LNCaP clone FGC (cell line): ENCODE results near the gene BZW2.

Experiments used
- DNase-seq: peaks from one replicate; pipeline ENCODE4 v3.0.0-alpha.2; 2011; ENCODE audit warnings: low read depth
- H3K4me3 ChIP-seq: 2 replicates; pipeline ENCODE4 v1.5.1; 2011; ENCODE audit warnings: mild to moderate bottlenecking, low read depth, low read length, control low read depth
- CTCF ChIP-seq: IDR thresholded peaks from 2 replicates; pipeline ENCODE4 v1.5.1; 2012; ENCODE audit warnings: mild to moderate bottlenecking; ENCODE audit not compliant: control insufficient read depth, insufficient read depth; ENCODE audit errors: extremely low read depth

The BZW2 gene

GRCh38 chr7:16728811-16729210 lies 82.8 kb downstream of the BZW2 start:
- DNase-seq = no peak
- no peak for TF ChIP-seq CTCF
- no peak overlapping the region for H3K4me3 ChIP-seq

- H3K4me3 ChIP-seq = no peak overlapping the region
- TF ChIP-seq CTCF = no peak
- DNase-seq = no peak
These were observed 83.6 kb downstream of the BZW2 start for GRCh38 chr7:16729541-16729940.

DNA sequence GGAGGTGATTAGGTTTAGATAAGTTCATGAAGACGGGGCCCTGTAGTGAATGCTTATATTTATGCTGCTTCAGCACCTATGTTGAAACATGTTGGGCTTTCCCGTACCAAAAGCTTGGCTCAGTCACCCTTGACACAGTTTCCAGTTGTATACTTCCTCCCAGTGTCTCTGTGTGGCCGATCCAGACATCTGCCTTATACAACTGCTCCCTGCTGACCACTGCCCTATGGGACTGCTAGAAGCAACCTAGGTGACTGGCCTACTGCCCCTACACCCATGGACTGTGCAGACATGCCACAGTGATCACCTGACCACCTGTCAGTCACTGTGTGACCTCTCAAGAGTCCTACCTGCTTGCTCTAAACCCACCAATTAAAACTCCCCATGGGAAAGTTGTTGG lies 85.0 kb downstream of the BZW2 start:
- no peak for DNase-seq
- TF ChIP-seq CTCF = no peak
- H3K4me3 ChIP-seq = no peak overlapping the region

- no peak overlapping the region for H3K4me3 ChIP-seq
- TF ChIP-seq CTCF = no peak
- no peak for DNase-seq
These were observed 86.8 kb downstream of the BZW2 start for GRCh38 chr7:16732828-16733227.

DNA sequence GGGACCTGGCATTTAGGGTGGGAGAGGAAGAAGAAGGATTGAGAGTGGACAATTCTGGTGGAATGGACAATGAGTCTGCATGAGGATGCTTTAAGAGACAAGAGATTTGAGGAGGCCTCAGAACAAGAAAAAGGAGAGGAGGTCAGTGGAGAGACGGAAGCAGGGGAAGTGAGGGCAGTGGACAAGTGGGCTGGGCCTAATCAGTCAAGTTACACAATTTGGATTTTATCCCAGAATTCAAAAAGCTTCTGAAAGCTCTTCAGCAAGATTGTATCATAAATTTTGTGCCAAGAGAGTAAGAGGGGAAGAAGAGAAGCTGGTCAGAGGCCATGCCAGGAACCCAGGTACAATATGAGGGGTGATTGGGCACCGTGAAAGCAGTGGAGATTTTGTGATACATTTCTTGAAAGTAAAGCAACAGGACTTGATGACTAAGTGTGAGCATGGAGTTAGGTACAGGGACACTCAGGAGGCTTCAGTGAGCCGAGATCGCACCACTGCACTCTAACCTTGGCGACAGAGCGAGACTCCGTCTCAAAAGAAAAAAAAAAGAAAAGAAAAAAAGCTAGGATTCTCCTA lies 88.3 kb downstream of the BZW2 start:
- no peak for TF ChIP-seq CTCF
- no peak overlapping the region for H3K4me3 ChIP-seq
- DNase-seq = no peak

GRCh38 chr7:16735020-16735419 lies 89.0 kb downstream of the BZW2 start:
- no peak overlapping the region for H3K4me3 ChIP-seq
- no peak for TF ChIP-seq CTCF
- no peak for DNase-seq

DNA sequence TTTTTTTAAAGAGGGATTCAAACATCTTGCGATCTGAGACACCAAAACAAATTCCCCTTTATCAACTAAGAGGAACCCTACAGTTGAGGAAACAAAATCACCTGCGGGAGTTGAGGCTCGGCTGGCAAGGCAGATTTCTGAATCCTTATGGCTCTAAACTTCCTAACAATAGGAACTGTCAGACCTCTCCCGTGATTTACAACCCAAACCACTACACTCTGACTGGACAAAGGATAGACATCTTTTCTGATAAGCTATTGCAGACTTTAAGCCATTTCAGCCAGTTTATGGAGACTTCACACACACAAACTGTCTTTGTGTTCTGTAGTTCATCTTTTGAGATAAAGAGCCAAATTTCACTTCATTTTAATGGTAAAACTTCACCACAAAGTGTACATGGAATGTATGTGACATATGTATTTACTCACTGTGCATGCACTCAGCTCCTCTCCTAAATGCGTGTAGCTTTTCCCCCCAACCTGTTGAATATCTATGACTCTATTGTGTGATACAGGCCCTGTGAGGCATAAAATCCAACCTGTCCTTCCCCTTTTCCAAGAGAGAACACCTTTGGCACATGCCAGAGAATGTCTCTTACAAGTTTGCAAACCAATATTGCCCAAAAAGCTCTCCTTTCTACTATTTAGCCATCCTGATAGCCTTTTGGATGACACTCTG lies 92.2 kb downstream of the BZW2 start:
- TF ChIP-seq CTCF = no peak

More for the DNA sequence above, 92.2 kb downstream of the BZW2 start:
- no peak for DNase-seq
- no peak overlapping the region for H3K4me3 ChIP-seq
